Brain pericyte (primary cell): ENCODE data around the gene STIP1.
A peak's percentile ranks its signal among the peaks of the same experiment; 100 is the strongest.
"Not testable (repeated sequence)": the region's sequence is repeated elsewhere in the genome, so short reads cannot be mapped to it uniquely, and the experiment has no call there.

Experiments used
- DNase-seq: peaks from one replicate; pipeline ENCODE4 v3.0.0-alpha.2; 2012; ENCODE audit warnings: low read depth, low spot score

Gene STIP1

DNA sequence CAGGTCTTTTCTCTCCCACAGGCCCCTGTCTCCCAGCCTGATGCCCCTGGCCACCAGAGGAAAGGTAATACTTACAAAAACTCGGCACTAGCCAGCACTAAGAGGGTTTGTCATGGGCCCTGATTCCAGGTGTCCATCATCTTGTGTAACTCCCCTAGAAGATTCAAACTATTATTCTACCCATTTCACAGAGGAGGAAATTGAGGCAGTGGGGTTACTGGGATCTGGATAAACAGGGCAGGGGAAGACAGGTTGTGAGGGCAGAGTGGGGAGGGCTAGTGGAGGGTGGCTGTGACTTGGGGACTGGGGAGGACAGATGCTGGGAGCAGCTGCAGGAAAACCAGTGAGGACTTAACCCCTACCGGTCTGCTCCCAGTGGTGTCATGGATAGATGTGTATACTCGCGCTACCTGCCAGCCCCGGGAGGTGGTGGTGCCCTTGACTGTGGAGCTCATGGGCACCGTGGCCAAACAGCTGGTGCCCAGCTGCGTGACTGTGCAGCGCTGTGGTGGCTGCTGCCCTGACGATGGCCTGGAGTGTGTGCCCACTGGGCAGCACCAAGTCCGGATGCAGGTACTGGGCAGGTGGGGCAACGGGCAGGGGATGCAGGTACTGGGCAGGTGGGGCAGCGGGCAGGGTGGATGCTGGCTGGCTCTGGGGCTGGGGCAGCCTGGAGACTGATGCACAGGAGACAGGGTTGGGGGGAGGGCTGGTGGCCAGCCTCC lies 49.6 kb downstream of the STIP1 start:
- DNase-seq, result no peak

DNA sequence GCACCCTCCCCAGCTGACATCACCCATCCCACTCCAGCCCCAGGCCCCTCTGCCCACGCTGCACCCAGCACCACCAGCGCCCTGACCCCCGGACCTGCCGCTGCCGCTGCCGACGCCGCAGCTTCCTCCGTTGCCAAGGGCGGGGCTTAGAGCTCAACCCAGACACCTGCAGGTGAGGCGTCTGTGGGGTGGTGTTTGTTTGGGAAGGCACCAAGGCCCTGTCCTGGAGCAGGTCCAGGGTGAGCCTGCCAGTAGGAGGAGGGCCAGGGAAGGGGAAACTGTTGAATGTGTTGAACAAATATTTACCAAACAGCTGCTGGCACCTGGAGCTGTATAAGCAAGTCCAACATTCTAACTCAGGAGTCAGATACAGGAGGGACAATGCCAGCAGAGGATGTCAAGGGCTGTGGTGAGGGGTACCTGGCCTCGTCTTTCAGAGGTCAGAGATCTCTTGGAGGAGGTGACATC lies 51.5 kb downstream of the STIP1 start:
- no peak for DNase-seq

DNA sequence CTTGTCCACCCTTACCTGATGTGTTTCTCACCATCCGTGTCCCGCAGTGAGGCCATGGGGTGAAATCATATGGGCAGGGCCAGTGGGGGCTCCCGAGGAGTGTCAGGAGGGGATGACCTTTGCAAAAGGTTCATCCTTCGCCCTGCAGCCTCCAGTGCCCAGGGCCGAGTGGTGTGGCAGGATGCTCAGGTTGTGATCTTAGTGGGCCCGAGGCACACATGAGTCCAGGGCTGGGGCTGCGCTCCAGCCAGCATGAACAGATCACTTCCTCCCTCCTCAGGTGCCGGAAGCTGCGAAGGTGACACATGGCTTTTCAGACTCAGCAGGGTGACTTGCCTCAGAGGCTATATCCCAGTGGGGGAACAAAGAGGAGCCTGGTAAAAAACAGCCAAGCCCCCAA lies 52.1 kb downstream of the STIP1 start:
- DNase-seq, result no peak

DNA sequence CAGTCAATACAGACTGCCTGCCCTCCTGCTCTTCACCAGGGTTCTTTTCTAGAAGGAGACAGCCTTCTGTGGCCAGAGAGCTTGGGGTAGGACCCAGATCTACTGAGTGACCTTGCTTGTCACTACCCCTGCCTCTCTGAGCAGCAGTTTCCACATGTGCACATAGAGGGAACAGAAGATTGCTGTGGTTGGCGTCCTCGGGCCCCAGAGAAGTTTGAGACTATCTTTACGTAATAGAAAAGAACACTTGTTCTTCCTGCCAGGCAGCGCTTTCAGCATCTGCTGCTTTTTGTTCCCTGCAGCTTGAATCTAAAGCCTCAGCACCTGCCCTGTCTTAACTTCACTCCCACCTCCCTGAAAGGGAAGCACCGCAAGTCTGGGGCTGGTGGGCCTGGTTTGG lies 53.0 kb downstream of the STIP1 start:
- no peak for DNase-seq

DNA sequence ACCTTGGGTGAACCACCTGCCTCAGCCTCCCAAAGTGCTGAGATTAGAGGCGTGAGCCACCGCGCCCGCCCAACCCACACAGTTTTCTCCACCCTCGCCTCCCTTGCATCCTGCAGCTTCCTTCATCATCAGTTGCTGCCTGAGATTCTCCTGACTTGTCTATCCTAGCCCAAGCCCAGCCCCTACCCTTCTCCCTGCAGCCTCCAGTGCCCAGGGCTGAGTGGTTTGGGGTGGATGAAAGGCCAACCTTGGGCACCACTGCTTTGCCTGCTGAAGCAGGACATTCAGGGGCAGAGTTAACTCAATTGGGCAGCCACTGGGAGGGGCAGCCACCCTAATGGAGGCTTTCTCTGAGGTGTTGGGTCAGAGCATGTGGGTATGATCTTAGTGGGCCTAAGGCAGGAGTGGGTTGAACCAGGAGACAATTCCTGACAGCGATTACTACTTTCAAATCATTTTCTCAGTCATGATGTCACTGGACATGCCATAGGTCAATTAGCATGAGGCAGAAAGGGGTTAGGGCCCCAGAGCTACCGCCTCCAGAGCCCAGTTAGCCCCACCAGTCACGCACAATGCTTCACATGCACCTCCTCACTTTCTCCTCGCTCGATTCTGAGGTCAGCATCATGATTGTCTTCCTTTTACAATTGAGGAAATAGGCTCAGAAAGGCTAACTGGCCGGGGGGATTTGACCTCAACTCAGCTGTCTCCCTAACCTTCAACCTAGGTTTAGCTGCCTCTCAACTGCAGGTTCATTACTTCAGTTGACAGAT lies 53.9 kb downstream of the STIP1 start:
- DNase-seq, result no peak

DNA sequence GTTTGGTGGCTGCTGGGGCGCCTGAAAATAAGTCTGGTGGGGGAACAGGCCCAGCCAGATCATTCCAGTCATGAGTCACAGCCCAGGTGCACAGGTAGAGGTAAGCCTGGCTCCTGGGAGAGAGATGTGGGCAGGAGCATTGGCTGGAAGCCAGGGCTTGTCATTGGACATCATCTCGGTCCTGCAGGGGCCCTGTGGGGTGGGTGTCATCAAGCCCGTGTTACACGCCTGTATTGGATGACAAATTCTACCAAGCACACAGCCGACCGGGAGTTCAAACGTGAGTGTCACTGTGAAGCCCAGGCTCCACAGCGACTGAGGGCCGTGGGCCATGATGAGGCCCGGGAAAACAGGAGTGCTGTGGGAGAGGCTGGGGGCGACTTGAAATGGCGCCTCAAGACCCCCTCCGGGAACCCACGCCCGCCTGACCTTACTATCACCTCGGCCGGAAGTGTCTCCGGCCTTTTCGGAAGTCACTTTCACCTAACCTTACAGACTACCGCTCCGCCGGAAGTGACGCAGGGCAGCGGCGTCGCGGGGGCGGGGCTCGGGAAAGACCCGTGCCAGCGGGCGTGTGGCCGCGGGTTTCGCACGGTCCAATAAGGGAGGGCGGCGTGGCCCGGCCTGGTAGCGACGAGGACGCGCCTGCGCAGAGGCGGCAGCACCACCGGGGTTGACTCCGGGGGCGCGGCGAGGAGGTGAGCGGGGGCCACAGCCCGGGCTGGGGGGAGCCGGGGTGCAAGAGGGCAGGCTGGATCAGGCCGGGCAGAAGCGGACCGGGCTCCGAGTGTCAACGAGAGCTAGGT lies 54.7 kb downstream of the STIP1 start, which contains the start of gene FKBP2:
Gene FKBP2, plus strand, starts transcription at position 661 of the 806 bp plus-strand sequence. CDS start 1,293 bp downstream, outside the sequence.
- peak; percentile 94 for DNase-seq

DNA sequence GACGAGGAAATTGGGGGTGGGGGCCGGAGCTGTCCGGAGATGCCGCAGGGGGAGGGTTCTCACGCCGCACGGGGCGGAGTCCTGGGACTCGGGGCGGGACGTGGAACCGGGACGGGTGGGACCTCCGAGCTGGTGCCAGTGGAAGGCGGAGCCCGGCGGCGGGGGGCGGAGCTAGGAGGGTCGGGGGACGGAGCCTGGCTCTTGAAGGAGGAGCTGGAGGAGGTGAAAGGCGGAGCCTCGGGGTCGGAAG lies 55.2 kb downstream of the STIP1 start:
- DNase-seq, result peak; percentile 99

DNA sequence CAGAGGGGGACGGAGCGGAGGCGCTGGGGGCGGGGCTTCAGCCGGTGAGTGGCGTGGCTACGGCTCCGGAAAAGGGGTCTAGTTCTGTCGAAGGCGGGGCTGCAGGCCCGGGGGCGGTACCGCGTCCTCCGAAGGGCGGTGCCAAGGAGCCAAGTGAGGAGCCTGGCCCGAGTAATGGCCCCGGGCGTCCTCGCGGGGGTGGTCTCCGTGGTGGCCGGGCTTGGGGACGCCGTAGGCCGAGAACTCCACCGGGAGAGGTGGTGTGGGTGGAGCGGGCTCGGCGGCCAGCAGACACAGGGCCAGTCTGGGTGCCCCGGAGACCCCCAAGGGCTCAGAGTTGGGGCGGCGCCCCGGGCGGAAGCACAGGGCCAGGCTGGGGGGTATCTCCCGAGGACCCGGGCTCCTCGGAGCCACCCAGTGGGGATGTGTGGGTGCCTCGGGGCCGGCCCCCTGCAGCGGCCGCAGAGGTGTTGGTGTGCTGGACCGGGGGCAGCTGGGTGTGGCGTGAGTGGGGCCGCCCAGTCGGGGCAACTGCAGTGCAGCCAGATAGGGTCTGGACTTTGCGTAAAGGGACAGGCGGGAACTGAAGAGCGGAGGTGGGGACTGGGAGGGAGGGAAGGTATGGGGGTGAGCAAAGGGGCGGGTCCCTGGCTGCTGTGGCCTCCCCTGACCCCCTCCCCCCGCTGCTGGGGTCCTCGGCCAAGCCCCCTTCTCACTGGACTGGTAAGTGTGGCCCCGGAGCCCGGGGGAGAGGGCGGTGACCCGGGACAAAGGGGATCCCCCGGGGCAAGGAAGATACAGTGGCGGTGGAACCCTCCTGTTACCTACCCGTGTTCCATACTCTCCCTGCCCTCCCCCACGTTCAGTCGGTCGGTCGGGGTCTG lies 55.8 kb downstream of the STIP1 start:
- no peak for DNase-seq

DNA sequence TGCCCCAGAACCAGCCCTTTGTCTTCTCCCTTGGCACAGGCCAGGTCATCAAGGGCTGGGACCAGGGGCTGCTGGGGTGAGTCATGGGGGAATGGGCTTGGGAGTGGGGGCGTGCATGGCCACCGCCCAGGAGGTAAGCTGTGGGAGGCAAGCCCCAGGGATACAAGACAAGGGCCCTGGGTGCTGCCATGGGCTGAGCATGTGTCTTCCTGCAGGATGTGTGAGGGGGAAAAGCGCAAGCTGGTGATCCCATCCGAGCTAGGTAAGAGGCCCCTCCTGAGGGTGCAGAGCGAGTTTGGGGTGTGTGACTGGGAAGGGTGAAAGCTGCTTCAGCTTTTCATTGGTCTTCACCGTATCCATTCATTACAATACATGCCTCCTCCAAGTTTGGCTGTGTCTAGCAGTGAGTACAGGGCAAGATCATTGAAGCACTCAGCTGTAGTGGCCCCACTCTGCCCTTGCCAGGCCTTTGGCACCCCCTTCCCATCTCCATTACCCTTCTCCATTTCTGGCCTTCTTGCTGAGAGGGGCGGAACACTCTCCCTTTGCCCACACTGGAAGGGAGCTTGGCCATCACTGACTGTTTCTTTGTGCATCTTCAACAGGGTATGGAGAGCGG lies 57.4 kb downstream of the STIP1 start:
- no peak for DNase-seq

DNA sequence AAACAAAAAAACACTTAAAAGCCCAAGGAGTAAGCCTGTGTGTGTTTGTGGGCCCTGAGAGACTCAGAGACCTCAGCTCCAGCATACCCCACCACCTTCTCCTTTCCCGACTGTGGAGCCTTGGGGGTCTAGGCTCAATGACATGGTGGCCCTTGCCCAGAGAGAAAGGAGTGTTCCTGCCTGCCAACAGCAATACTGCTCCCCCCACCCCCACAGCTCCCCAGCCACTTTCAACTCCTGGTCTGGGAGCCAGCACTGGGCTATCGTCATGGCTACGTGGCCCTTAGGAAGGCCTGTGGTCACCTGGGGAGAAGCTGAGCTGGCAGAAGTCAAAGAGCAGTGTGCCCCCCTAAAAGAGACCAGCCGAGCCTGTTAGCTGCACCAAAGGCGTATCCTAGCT lies 58.1 kb downstream of the STIP1 start:
- no peak for DNase-seq

DNA sequence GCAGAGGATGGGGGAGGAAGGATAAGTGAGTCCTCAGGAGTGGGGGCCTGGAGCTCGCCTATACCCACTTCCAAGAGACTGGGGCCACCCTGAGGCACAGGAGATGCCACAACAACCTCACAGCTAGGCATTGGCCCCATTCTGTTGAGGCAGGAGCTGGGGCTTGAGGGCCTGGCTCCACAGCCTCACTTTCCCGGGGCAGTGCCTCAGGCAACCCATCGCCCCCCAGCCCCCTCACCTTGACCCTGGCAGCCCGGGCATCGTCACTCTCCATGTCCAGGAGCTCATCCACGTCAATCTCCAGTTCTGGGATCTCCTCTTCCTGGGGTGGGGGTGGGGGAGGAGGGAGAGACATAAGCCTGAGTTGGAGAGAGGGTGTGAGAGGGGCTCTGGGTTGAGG lies 59.0 kb downstream of the STIP1 start:
- no peak for DNase-seq

DNA sequence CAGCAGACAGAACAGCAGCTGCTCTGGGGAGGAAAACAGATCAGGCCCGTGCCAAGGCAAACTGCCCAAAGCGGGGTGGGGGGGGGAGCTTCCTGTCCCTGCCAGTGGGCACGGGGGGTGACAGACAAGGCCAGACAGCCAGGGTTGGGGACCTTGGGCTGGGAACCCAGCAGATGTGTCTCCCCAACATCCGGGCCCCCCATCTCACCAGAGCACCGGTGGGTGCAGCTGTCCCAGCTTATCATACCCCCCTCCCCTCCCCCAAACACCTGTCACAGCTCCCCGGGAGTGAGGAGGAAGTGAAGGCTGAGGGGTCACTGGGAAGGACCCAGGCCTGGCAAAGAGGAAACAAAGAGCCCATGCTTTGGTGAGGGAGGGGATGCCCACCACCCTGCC lies 59.4 kb downstream of the STIP1 start:
- DNase-seq, result no peak

DNA sequence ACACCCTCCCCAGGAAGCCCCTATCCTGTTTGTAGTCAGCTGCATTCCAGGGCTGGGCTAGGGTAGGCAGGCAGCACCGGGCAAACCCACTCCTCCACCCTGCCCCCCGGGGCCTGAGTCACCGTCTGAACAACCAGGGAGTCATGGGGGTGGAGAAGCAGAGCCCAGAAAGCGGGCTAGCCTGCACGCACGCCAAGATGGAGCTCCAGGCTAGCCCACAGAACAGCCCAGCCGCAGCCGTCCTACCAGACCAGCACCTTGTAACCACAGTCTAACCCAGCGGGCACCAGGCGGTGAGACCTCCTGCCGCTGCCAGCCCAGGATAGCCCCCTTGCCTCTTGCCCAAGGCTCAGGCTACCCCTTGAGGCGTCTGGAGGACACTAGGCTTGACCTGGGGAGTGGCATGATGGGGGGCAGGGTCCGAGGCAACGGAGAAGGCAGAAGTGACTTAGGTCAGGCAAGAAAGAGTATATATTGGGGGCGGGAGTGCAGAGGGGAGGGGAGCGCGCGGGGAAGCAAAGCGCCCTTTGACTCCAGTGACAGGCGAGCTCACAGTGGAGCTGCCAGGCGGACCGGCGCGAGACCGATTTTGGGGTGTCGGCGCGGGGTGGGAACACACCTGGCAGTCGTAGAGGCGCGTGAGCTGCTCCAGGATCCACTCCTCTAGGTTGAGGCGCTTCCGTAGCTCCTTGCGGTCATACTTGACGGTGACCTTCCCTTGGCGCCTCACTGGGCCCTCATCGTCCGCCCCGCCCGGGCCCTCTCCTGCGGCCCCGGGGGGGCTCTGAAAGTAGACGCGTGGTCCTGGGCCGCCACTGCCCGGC lies 60.0 kb downstream of the STIP1 start:
- no peak for DNase-seq

DNA sequence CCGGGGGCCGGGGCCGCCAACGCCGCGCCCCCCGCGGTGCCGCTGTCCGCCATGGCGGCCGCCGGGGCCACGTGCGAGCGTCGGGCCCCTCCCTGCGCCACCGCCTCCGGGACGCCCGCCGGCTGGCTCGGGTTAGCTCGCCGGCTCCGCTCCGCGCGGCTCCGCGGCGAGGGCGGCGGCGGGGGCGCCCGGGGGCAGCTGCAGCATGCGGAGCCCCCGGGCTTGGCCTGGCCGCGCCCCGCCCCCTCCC lies 60.6 kb downstream of the STIP1 start:
- DNase-seq, result not testable (repeated sequence)

DNA sequence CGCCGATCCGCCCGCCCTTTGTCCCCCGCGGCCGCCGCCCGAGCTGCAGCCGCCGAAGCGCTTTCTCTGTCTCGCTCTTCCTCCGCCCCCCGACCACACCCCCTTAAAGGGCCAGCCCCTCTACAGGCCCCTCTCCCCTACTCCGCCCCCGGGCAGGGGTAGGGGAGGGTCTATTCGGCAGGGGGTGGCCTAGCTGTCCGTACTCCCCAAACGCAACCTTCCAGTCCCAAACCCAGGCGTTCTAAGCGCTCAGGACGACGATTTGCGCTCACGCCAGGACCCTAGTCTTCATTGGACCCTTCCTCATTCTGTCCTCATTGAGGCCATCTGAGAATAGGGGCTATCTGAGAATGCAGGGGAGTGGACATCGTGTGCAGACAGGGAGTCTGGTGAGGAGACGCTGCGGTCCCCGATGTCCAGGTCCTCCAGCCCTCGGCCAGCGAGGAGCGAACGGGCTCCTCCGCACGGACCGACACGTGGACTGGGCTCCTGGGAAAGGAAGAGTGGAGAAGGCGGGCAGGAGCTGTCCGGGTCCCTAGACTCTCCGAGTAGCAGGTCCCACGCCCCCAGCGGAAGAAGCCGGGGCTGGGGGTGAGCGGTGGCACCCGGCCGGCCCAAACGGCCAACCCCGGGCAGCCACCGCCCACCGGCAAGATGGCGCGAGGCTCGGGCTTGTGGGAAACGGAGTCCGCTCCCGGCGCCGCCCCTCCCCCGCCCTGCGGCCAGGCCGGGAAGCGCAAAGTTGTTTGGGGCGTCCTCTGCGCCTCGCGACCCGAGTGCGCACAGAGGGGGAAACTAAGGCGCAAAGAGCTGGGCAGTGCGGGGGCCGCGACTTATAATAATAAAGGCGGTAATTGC lies 61.1 kb downstream of the STIP1 start, which contains the start of gene PPP1R14B:
Gene PPP1R14B, minus strand, starts transcription at position 73 of the 858 bp plus-strand sequence. CDS start 270 bp downstream, outside the sequence.
- DNase-seq, result peak; percentile 45

DNA sequence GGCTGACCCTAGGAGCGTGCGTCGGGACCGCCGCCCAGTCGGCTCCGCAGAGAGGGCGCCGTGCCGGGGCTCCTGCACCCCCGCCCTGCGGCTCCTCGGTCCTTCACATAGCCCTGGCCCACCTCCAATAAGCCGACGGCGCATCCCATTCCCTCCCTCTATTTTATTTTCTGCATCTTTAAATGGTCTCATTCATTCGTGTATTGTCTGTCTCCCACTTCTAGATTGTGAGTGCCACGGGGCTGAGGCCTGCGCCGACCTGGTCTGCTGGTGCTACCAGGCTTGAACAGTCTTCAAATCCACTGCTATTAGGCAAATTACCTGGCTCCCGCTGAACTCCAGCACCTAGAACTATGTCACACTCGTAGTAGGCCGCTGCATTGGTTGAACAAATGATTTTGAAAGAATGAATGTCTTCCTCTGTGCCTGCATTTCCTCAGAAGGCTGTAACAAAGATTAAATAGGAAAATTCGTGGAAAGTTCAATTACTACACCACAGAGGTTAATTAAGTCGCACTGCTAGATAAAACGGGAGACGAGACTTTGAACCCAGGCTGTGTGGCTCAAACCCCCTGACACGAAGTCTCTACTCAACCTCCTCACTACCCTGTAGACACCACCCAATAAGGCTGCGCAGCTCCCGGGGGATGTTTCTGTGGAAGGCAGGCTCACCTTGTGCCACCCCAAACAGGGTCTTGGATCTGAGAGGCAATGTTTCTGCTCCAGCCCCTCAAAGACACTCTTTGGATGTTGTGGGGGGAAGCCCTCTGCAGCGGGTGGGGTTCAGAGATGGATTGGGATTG lies 62.0 kb downstream of the STIP1 start:
- DNase-seq, result no peak

DNA sequence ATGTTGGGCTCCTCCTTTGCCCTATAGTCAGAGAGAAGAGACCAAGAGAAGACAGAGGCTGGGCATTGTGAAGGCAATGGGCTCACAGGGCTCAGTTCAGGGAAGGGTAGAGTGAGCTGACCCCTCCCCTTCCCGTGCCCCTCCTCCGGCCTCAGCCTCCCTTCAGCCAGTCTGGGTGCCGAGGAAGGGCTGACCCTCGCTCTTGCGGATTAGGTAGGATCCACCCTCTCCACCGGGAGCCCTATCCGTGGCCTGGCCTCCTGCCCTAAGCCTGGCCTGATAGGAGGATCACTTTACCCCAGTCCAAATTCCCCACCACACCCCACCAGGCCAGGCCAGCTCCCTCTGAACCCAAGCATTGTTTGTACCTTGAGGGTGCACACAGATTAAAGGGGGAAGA lies 62.6 kb downstream of the STIP1 start:
- DNase-seq, result no peak

DNA sequence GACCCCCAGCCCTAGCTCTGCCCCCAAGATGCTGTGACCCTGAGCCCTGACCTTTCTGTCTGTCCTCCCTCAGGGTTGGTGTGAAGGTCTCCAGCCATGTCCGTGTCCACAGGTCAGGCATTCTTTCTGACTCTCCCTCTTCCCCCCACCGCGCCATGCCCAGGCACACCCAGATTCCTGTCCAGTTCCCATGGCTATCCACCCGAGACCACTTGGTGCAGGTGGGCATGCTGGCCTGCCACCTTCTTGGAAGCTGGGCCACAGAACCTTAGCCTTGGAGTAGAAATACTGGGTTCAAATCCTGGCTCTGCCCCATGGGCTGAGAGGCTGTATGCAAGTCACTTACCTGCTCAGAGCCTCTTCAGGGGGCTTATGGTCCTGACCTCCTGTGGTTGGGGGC lies 63.1 kb downstream of the STIP1 start:
- DNase-seq, result no peak
